Fibroblast of skin of left quadriceps (primary cell): ENCODE measurements around the gene NR2F1-AS1.
"Not testable (repeated sequence)": the region's sequence is repeated elsewhere in the genome, so short reads cannot be mapped to it uniquely, and the experiment has no call there.

ENCODE experiments used
- DNase-seq, 2 experiments: peaks; one replicate each; pipeline ENCODE4 v3.0.0-alpha.2; 2013; ENCODE audit warnings: low read depth in 2 of 2

NR2F1-AS1 gene

GRCh38 chr5:93576994-93577853, 3.8 kb downstream of the NR2F1-AS1 start:
- DNase-seq: no peak

- DNase-seq: no peak
Observed at GRCh38 chr5:93575461-93576414, 5.3 kb downstream of the NR2F1-AS1 start.

GRCh38 chr5:93574491-93575305, 6.3 kb downstream of the NR2F1-AS1 start:
- DNase-seq: no peak

GRCh38 chr5:93573354-93574351, 7.4 kb downstream of the NR2F1-AS1 start:
- DNase-seq: no peak

DNA sequence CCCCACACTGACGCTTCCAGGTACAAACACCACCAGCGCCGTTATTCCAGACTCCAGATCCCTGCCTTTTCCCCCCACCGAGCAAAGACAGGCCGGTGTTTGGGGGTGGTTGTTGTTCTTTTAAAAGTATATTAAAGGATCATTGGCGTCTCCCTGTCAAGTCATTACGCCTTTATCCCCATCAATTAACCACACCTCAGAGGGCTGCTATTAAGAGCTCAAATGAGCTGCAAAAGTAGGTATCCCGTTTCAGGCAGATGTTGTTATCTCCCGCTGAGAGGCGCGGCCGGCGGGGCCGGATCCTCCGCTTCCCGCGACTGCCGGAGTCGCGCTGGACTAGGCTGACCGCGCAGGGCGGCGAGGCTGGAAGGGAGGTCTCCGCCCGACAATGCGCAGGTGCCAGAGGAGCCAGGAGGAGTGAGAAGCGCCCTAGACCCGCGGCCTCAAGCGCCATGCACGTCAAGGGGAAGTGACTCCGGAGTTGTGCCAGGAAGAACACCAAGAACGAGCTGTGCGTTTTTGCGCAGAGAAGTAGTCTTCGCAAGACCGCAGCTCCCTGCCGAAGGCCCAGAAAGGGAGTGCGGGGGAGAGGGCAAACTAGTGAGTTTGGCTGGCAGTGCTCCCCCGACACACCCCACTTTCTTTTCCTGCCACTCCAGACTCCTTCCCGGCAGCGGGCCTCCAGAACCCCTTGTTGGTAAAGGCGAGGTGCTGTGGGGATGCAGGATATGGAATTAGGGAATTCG, 8.2 kb downstream of the NR2F1-AS1 start:
- DNase-seq: no peak

DNA sequence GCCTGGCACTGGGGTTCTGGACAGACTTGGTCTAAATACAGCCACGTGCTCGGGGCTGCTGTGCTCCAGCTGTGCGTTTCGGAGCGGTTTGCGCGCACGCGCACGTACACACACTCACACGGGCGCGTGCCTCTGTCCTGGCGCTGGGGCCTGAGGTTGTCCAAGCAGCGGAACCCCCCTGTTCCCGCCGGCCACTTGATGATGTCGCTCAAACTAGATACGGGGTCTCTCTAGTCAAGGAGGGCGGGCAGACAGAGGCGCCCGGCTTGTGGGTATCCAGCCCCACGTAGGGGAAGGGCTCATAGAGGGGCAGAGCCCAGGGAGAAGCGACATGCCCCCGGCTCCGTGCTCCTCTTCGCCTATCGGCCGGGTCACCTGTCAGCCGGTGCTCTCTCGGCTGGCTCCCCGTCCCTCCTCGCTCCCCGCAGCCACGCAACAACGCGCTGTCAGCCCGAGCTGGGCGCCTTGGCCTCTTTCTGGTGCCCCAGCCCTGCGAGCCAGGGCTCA, 8.9 kb downstream of the NR2F1-AS1 start:
- no peak for DNase-seq

DNA sequence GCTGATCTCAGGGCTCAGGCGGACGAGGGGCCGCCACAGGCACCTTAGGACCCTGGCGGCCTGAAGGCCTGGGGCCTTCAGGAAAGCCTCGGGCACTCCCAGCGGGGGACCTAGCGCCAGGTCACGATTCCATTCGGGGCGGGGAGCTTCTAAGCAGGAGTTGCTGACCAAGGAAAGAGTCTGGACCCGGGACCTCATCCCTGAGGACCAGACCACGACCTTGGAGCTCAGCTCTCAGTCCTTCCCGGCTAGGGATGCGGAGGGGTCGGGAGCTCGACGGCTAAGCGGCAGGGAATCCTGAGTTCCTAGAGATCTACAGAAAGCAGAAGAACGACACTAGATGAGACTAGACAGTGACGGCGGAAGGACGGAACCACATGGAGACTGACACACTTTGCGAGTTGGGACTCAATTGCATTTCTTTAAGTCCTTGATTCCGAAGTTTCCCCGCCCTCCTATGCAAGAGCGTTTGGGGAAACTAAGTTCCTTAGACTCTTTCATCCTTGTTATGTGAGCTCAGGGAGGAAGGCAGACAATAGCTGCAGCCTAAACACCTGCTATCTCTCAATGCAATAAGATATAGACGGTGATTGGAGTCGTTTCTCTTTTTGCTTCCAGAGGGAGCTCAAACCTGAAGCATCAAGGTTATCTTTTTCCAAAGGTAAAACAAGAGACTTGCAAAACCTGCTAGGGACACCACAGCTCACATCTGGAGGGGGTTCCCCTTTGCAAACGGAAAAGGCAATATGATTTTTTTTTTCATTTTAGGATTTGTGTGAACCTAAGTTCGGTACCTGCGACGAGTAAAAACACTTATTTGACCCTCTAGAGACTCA, 9.7 kb downstream of the NR2F1-AS1 start:
- no peak for DNase-seq

- no peak for DNase-seq
Observed at GRCh38 chr5:93570294-93571113, 10.5 kb downstream of the NR2F1-AS1 start.

DNA sequence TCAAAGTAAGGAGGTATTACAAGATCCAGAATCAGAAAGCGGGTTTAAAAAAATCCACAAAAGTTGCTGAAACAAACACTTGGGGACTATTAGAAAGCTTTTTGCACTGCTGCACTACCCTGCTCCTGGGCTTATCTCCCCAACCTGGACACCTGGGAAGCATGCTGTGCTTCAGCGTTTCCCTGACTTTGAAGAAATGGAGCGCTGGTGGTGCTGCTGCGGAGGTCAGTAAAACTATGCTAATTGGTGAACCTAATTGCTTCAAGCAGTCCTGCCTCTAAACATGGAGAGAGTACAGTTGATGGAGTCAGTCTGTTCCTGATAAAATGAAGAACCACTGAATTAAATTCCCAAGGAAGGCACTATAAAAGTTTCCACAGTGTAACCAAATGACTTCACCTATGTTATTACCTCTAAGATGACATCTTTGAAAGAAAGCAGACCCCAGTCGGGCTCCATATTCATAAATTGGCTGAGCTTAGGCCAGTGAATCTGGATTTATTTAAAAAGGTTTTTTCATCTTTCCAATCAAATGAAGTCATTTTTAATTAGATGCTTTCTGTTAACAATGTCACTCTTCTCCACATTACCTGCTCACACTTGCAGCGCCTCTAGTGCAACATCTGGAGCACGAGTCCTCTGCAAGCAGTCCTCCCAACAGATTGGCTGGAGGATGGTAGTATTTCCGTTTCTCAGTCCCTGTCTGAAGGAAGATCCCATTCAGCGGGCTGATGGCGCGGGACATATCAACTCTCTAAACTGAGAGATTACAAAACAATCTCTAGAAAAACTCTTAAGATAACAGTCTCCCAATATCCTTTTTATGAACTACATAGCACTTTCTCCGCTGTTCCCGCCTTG, 11.5 kb downstream of the NR2F1-AS1 start:
- no peak for DNase-seq

GRCh38 chr5:93567424-93567823, 13.6 kb downstream of the NR2F1-AS1 start:
- no peak for DNase-seq

- no peak for DNase-seq
Observed at GRCh38 chr5:93566091-93566490, 14.9 kb downstream of the NR2F1-AS1 start.

DNA sequence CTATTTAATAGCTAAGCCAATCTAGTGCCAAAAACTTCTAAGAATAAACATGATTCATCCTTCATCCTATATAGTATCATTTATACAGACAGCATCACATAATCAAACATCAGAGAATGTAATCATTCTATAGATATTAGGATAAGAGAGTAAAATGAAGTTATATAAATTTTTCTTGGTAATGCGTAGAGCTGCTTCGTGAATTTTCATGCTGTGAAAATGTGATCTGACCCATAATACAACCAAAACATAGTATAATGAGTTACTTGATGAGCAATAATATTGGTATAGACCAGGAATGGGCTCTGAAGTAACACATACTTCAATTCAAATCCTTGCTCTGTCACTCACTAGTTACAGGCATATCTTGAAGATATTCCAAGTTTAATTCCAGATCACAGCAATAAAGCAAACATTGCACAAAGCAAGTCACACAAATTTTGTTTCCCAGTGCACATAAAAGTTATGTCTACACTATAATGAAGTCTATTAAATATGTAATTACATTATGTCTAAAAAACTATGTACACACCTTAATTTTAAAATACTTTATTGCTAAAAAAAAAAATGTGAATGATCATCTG, 23.9 kb downstream of the NR2F1-AS1 start:
- DNase-seq: no peak

DNA sequence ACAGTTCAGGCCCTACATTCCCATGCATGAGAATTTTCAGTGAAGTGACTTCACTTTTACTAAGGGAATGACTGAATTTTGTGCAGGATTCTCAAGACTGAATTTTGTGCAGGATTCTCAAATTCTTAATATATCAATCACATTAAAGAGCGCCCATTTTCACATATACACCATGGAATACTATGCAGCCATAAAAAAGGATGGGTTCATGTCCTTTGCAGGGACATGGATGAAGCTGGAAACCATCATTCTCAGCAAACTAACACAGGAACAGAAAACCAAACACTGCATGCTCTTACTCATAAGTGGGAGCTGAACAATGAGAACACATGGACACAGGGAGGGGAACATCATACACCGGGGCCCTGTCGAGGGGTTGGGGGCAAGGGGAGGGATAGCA, 31.4 kb downstream of the NR2F1-AS1 start:
- not testable (repeated sequence) for DNase-seq

DNA sequence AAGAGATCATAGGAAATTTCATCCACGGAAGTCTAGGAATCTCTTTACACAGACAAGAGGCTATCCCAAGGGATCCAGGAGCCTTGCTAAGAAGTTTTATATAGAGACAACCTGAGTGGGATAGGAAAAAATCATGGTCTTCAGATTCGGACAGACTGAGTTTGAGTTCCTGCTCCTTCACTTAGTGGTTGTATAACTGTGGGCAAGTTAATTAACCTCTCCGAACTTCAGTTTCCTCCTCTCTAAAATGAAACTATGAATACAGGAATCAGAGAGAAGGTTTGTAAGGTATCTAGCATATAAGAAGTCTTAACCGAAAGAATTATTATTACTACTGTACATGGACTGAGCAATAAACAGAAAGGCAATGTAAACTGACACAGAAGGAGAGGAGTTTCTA, 35.1 kb downstream of the NR2F1-AS1 start:
- no peak for DNase-seq

- DNase-seq: peak; percentile 78 to 81
Observed at GRCh38 chr5:93532370-93532769, 48.6 kb downstream of the NR2F1-AS1 start.

DNA sequence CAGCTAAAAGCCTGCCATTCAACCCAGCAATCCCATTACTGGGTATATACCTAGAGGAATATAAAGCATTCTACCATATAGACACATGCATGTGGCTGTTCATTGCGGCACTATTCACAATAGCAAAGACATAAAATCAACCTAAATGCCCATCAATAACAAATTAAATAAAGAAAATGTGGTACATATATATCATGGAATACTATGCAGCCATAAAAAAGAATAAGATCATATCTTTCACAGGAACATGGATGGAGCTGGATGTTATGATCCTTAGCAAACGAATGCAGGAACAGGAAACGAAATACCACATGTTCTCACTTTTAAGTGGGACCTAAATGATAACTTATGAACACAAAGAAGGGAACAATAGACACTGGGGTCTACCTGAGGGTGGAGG, 59.2 kb downstream of the NR2F1-AS1 start:
- DNase-seq: not testable (repeated sequence)
